GM19099 (cell line): ENCODE data around the gene ANTXR2.

Experiments
- POLR2A ChIP-seq: IDR thresholded peaks from 3 replicates; pipeline ENCODE4 v1.6.1; 2011; ENCODE audit warnings: low read depth; ENCODE audit not compliant: insufficient read length; ENCODE audit errors: extremely low read depth

ANTXR2 gene

DNA sequence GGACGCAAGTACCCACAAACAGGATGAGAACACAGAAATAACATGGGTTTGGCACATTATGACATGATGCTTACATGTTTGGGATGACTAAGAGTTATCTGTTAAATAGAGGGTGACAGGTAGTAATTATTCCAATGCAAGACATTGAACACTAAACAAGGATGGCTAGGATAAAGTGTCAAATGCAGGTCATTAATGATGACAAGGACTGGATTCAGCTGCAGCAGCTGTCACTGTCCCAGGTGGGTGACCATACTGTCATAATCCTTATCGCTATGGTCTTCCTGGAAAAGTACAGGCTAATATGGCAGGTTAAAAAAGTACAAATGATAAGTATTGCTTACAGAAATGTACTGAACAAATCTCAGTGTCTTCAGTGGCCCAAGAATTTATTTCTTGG, 123.9 kb downstream of the ANTXR2 start:
- no peak for TF ChIP-seq POLR2A

- TF ChIP-seq POLR2A: no peak
Observed at GRCh38 chr4:79948739-79949138, 124.3 kb downstream of the ANTXR2 start.

DNA sequence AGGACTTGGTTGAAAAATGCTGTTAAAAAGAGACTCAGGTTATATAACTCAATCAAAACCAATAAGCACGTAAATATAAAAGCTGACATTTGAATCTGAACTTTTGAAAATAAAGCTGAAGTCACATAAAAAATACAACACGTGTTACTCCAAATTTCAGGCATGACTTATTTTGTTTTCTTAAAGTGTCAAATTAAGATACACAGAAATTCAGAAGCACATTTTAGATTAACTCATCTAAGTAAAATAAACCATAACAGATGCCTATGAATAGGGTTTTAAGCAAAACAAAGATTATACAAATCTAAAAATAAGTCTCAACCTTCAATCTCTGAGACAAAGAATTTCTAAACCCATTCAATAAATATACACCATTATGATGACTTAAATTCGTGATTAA, 124.8 kb downstream of the ANTXR2 start:
- TF ChIP-seq POLR2A: no peak

DNA sequence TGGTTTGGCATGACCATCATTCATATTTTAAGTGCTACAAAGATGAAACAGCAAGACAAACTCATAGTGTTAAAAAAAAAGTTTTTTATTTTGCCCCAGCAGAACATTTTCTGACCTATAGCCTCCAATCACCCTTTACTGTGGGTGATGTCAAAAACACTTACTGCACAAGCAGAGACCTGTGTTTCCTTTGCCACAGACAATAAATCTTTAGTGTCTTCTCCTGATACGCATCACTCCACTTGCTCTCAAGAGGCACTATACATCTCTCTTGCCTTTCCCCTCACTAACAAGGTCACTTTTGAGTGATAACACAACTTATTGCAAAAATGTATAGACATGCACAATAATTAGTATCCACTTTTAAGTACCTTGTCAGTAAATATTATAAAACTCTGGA, 125.6 kb downstream of the ANTXR2 start:
- no peak for TF ChIP-seq POLR2A

DNA sequence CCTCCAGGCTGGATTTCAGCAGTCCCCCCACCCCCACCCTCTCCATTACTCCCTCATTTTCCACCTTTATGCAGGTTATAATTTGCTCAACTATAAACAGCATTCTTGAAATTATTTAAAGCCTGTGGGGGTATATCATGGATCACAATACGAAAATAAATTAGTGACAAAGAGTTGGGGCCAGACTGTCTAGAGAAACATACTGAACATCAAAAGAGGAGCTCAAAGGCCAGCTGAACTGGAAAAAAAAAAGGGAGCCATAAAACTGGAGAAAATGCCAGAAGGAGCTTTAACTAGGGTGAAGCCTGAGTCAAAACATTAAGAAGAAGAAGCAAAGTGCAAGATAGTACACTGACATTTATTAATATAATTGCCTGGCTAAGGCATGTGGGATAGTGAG, 137.8 kb downstream of the ANTXR2 start:
- TF ChIP-seq POLR2A: no peak

DNA sequence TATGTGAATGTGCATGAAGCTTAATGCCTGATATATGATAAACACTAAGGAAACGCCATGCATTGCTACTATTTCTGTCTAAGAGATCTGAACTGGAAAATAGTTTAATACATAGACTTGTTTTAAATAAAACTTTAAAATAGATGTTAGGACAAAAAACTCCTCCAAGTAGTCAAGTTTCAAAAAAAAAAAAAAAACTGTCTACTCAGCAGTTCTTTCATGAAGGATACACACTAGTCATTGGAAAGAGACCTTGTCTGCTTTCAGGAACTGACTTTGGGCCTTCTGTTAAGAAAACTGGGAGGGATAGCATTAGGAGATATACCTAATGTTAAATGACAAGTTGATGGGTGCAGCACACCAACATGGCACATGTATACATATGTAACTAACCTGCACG, 138.4 kb downstream of the ANTXR2 start:
- TF ChIP-seq POLR2A: no peak

DNA sequence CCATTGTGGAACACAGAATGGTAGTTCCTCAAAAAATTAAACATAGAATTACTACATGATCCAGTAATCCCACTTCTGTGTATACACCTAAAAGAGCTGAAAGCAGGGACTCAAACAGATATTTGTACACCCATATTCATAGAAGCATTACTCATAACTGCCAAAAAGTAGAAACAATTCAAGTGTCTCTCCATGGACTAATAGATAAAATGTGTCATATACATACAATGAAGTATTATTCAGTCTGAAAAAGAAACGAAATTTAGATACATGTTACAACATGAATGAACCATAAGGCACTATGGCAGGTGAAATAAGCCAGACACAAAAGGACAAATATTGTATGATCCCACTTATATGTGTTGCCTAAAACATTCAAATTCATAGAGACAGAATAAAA, 145.1 kb downstream of the ANTXR2 start:
- no peak for TF ChIP-seq POLR2A

DNA sequence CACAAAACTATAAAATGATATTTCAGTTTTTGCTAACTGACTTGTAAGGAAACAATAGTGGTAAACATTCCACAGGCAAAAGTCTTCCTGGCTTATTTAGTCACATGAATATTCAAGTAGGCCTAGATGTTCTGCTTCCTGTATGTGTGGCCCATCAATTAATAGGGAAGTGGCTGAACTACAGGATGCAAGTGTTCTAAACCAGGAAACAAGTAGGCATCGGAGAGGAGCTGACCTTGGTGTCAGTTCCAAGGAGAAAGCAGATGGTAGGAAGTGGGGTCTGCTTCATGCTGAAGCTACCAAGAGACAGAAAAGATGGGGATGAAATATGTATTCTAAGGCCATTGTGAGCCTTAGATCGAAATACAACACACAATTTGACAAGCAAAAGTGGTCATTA, 149.7 kb downstream of the ANTXR2 start:
- TF ChIP-seq POLR2A: no peak

DNA sequence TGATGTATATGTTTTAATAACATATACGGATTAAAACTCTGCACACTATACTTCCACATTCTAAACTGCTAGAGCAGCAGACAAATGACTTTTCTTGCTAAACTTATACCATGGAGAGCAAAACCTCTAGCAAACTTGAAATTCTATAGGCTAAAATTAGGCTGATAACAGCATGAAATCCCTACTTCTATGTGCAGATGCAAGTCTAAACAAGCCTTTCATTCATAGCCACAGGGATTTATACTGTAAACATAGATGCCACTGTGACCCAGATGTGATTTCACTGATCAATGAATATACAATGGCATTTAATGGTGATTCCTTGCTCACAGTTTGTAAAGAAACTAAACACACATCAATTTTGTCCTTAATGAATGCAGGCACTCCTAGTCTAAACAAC, 151.0 kb downstream of the ANTXR2 start:
- no peak for TF ChIP-seq POLR2A

- TF ChIP-seq POLR2A: no peak
Observed at GRCh38 chr4:79920163-79920853, 152.7 kb downstream of the ANTXR2 start.

GRCh38 chr4:79918292-79918691, 154.7 kb downstream of the ANTXR2 start:
- no peak for TF ChIP-seq POLR2A

DNA sequence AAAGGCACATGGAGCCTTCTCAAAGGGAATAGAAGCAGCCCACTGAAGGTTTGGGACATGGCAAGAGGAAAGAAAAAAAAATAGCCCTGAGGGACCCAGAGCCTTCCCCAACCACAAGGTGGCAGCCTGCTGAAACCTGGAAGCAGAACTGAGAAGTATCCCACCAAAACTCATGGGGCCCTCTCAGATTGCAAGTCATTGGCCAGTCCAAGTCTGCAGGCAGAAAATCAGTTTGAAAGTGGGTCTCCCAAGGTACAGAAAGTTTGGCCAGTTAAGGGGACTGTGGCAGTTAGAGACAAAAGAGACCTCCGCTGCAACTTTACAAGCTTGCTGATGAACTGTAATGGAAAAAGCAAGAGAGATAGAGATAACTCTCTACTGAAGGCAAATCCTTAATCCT, 155.8 kb downstream of the ANTXR2 start:
- TF ChIP-seq POLR2A: no peak

GRCh38 chr4:79915246-79915645, 157.8 kb downstream of the ANTXR2 start:
- TF ChIP-seq POLR2A: no peak

- no peak for TF ChIP-seq POLR2A
Observed at GRCh38 chr4:79913581-79913980, 159.4 kb downstream of the ANTXR2 start.

DNA sequence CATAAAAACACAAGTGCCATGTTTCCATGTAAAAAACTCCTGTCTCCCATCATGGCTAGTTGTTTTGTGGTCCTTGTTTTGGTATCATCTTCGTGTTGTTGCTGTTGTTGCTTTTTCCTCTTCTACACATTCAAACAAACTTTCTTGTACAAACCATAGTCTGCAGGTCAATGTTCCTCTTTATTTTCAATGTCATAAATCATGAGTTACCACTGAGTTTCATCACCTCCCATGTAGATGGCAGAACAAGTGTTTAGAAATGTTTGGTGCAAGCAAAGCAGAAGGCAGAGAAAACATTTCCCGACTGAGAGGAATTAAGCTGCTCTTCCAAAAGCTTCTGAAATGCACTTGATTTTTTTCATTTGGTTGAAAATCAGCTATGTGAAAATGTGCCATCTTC, 166.0 kb downstream of the ANTXR2 start:
- TF ChIP-seq POLR2A: no peak

DNA sequence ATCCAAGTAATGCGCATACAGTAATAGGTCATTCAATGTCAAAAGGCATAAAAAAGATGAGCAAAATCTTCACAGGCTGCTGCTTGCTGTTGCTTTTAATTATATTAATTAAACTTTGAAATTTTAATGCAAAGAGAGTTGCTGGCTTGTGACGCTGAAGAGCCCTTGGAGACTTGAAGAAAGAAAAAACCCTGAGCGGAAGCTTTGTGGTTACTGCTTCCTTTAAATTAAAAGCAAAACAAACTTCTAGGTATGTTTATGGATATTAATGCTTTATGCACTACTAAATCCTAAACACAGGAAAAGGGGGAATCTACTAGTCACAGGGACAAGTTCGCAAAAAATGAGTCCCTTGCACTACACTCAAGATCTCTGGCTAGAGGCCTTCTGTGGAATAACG, 166.7 kb downstream of the ANTXR2 start:
- TF ChIP-seq POLR2A: no peak

DNA sequence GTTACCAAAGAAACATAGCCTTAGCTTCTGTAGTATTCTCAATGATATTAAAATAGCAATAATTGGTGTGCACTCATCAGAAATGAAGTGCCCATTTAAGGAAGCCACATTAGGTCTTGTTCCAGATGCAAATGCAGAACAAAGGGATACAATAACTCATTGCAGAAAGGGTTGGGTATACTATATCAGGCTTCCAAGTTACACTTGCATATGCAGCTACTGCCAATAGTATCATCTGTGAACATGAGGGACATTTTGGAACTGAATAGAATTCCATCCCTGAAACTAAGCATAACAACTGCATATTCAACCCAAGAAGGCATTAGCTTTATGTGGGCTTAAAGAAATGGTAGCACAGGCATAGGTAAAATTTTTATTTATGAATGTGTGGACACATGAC, 167.8 kb downstream of the ANTXR2 start:
- no peak for TF ChIP-seq POLR2A

DNA sequence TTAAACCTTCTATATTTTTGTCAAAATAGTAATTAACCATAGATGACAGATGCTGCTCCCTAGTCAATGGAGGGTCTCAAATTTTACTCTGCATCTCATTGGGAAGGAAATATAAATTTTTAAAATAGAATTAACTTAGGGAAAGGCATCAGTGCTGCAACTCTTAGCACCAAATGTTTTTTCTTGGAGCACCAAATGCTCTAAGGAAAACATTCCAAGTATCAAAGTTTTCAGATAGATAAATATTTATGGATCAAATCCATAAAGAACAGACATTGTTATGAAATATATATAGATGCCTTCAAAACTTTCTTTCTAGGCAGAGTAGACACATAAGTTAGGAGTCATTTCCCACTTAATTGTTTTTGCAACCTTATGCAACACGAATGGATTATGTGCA, 168.7 kb downstream of the ANTXR2 start:
- no peak for TF ChIP-seq POLR2A

GRCh38 chr4:79900182-79900581, 172.8 kb downstream of the ANTXR2 start:
- no peak for TF ChIP-seq POLR2A
